IMR-90 (cell line): ENCODE data around the gene ARF6.
"Not testable (repeated sequence)": the region's sequence is repeated elsewhere in the genome, so short reads cannot be mapped to it uniquely, and the experiment has no call there.

ENCODE experiments used
- BHLHE40 ChIP-seq: fragments of 150-350 bp; IDR thresholded peaks from 2 replicates; pipeline ENCODE4 v1.6.1; 2016; ENCODE audit warnings: mild to moderate bottlenecking, low read depth, low read length
- CEBPB ChIP-seq: IDR thresholded peaks from 2 replicates; pipeline ENCODE4 v1.6.1; 2012; ENCODE audit warnings: low read depth, low read length, improper control_type of control experiment
- CHD1 ChIP-seq: IDR thresholded peaks from 2 replicates; pipeline ENCODE4 v1.6.1; 2012; ENCODE audit warnings: low read depth, low read length, improper control_type of control experiment
- MAFK ChIP-seq: IDR thresholded peaks from 2 replicates; pipeline ENCODE4 v1.6.1; 2012; ENCODE audit warnings: low read depth, low read length, improper control_type of control experiment
- MAZ ChIP-seq: IDR thresholded peaks from 2 replicates; pipeline ENCODE4 v1.6.1; 2012; ENCODE audit warnings: low read depth, mild to moderate bottlenecking, low read length, improper control_type of control experiment, moderate library complexity, borderline replicate concordance
- MXI1 ChIP-seq: IDR thresholded peaks from 2 replicates; pipeline ENCODE4 v1.6.1; 2012; ENCODE audit warnings: low read depth, mild to moderate bottlenecking, low read length, moderate library complexity, borderline replicate concordance
- POLR2A ChIP-seq: IDR thresholded peaks from 2 replicates; pipeline ENCODE4 v1.6.1; 2012; ENCODE audit warnings: mild to moderate bottlenecking, low read depth, low read length
- RAD21 ChIP-seq: IDR thresholded peaks from 2 replicates; pipeline ENCODE4 v1.6.1; 2012; ENCODE audit warnings: low read length, improper control_type of control experiment
- RCOR1 ChIP-seq: IDR thresholded peaks from 2 replicates; pipeline ENCODE4 v1.6.1; 2012; ENCODE audit warnings: mild to moderate bottlenecking, low read length, improper control_type of control experiment; ENCODE audit not compliant: insufficient replicate concordance
- RFX5 ChIP-seq: IDR thresholded peaks from 2 replicates; pipeline ENCODE4 v1.8.0; 2012; ENCODE audit warnings: low read depth, mild to moderate bottlenecking, low read length, moderate library complexity
- SMC3 ChIP-seq: fragments of 150-350 bp; IDR thresholded peaks from 2 replicates; pipeline ENCODE4 v1.6.1; 2016; ENCODE audit warnings: low read depth, mild to moderate bottlenecking, antibody characterized with exemption, low read length, moderate library complexity
- TF ChIP-seq, protein P1 (sequence below): conservative IDR thresholded peaks from 2 replicates; pipeline ENCODE4 v1.5.1; 2012; ENCODE audit warnings: mild to moderate bottlenecking, low read depth, low read length, improper control_type of control experiment
- TF ChIP-seq, protein P2 (sequence below): fragments of 150-350 bp; IDR thresholded peaks from 2 replicates; pipeline ENCODE4 v1.6.1; 2017; ENCODE audit warnings: mild to moderate bottlenecking, antibody characterized with exemption, low read length, low read depth
- TF ChIP-seq, protein P3 (sequence below): fragments of 150-350 bp; IDR thresholded peaks from 2 replicates; pipeline ENCODE4 v1.6.1; 2016; ENCODE audit warnings: low read depth, mild to moderate bottlenecking, low read length, moderate library complexity, borderline replicate concordance

DNA sequence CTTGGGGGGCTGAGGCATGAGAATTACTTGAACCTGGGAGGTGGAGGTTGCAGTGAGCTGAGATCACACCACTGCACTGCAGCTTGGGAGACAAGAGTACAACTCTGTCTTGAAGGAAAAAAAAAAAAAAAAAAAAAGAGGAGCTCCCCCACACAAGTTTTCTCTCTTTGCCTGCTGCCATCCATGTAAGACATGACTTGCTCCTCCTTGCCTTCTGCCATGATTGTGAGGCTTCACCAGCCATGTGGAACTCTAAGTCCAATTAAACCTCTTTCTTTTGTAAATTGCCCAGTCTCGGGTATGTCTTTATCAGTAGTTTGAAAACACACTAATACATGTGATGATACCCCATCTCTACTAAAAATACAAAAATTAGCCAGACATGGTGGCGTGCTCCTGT lies 46.3 kb downstream of the ARF6 start:
- TF ChIP-seq, protein P1, sequence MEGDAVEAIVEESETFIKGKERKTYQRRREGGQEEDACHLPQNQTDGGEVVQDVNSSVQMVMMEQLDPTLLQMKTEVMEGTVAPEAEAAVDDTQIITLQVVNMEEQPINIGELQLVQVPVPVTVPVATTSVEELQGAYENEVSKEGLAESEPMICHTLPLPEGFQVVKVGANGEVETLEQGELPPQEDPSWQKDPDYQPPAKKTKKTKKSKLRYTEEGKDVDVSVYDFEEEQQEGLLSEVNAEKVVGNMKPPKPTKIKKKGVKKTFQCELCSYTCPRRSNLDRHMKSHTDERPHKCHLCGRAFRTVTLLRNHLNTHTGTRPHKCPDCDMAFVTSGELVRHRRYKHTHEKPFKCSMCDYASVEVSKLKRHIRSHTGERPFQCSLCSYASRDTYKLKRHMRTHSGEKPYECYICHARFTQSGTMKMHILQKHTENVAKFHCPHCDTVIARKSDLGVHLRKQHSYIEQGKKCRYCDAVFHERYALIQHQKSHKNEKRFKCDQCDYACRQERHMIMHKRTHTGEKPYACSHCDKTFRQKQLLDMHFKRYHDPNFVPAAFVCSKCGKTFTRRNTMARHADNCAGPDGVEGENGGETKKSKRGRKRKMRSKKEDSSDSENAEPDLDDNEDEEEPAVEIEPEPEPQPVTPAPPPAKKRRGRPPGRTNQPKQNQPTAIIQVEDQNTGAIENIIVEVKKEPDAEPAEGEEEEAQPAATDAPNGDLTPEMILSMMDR: not testable (repeated sequence)
- TF ChIP-seq CHD1, CEBPB, RFX5, POLR2A, RAD21, BHLHE40, MAFK, MXI1, SMC3, MAZ, RCOR1: not testable (repeated sequence)
- TF ChIP-seq, protein P2, sequence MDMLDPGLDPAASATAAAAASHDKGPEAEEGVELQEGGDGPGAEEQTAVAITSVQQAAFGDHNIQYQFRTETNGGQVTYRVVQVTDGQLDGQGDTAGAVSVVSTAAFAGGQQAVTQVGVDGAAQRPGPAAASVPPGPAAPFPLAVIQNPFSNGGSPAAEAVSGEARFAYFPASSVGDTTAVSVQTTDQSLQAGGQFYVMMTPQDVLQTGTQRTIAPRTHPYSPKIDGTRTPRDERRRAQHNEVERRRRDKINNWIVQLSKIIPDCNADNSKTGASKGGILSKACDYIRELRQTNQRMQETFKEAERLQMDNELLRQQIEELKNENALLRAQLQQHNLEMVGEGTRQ: not testable (repeated sequence)
- TF ChIP-seq, protein P3, sequence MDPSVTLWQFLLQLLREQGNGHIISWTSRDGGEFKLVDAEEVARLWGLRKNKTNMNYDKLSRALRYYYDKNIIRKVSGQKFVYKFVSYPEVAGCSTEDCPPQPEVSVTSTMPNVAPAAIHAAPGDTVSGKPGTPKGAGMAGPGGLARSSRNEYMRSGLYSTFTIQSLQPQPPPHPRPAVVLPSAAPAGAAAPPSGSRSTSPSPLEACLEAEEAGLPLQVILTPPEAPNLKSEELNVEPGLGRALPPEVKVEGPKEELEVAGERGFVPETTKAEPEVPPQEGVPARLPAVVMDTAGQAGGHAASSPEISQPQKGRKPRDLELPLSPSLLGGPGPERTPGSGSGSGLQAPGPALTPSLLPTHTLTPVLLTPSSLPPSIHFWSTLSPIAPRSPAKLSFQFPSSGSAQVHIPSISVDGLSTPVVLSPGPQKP: not testable (repeated sequence)
